SK-N-SH (cell line): ENCODE data around the gene GPT2.

Source experiments
- EP300 ChIP-seq, 2 experiments: IDR thresholded peaks; 2 replicates each; pipeline versions ENCODE4 v1.4.0 to v1.6.1; 2012; ENCODE audit warnings: borderline replicate concordance in 1 of 2, low read depth in 1 of 2, low read length in 1 of 2
- FOSL2 ChIP-seq: IDR thresholded peaks from 2 replicates; pipeline ENCODE4 v1.4.0; 2012; ENCODE audit warnings: low read depth, mild to moderate bottlenecking, moderate library complexity, borderline replicate concordance
- JUND ChIP-seq: IDR thresholded peaks from 2 replicates; pipeline ENCODE4 v1.4.0; 2012
- MXI1 ChIP-seq: IDR thresholded peaks from 2 replicates; pipeline ENCODE4 v1.6.1; 2012; ENCODE audit warnings: mild to moderate bottlenecking, low read depth, low read length, improper control_type of control experiment
- NFIC ChIP-seq: IDR thresholded peaks from 2 replicates; pipeline ENCODE4 v1.4.0; 2012; ENCODE audit warnings: borderline replicate concordance
- POLR2AphosphoS5 ChIP-seq: IDR thresholded peaks from 2 replicates; pipeline ENCODE4 v1.6.1; 2012; ENCODE audit warnings: low read depth, low read length
- RAD21 ChIP-seq: IDR thresholded peaks from 2 replicates; pipeline ENCODE4 v1.6.1; 2012; ENCODE audit warnings: mild to moderate bottlenecking, low read length
- RCOR1 ChIP-seq: fragments of 150-350 bp; IDR thresholded peaks from 2 replicates; pipeline ENCODE4 v1.6.1; 2017; ENCODE audit warnings: antibody characterized with exemption, low read length
- REST ChIP-seq: IDR thresholded peaks from 2 replicates; pipeline ENCODE4 v1.6.1; 2012; ENCODE audit warnings: mild to moderate bottlenecking, low read depth, low read length, moderate library complexity
- TF ChIP-seq, protein P1 (sequence below): fragments of 200-600 bp; sonication (generic); IDR thresholded peaks from 2 replicates; pipeline ENCODE4 v1.6.1; 2017; ENCODE audit warnings: antibody characterized with exemption, mild to moderate bottlenecking, moderate library complexity

GRCh38 chr16:46920402-46921068 lies 36.4 kb downstream of the GPT2 start:
- TF ChIP-seq, protein P1, sequence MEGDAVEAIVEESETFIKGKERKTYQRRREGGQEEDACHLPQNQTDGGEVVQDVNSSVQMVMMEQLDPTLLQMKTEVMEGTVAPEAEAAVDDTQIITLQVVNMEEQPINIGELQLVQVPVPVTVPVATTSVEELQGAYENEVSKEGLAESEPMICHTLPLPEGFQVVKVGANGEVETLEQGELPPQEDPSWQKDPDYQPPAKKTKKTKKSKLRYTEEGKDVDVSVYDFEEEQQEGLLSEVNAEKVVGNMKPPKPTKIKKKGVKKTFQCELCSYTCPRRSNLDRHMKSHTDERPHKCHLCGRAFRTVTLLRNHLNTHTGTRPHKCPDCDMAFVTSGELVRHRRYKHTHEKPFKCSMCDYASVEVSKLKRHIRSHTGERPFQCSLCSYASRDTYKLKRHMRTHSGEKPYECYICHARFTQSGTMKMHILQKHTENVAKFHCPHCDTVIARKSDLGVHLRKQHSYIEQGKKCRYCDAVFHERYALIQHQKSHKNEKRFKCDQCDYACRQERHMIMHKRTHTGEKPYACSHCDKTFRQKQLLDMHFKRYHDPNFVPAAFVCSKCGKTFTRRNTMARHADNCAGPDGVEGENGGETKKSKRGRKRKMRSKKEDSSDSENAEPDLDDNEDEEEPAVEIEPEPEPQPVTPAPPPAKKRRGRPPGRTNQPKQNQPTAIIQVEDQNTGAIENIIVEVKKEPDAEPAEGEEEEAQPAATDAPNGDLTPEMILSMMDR, result no peak
- TF ChIP-seq RAD21 (no peak), JUND (no peak), REST (no peak), POLR2AphosphoS5 (no peak), RCOR1 (no peak), MXI1 (no peak), FOSL2 (no peak), EP300 (IDR thresholded peaks at IDR 0.05; ENCODE audit: borderline replicate concordance in 1 of 2, low read depth in 1 of 2, low read length in 1 of 2) (no peak), NFIC (no peak)
